GM12874 (cell line): ENCODE results near the gene WDR5.
A peak's percentile ranks its signal among the peaks of the same experiment; 100 is the strongest.

ENCODE experiments used
- TF ChIP-seq, protein P1 (sequence below): IDR thresholded peaks from 2 replicates; pipeline ENCODE4 v1.5.1; 2011; ENCODE audit warnings: low read depth, mild to moderate bottlenecking, control low read depth, low read length, moderate library complexity; ENCODE audit not compliant: insufficient read depth

The WDR5 gene

DNA sequence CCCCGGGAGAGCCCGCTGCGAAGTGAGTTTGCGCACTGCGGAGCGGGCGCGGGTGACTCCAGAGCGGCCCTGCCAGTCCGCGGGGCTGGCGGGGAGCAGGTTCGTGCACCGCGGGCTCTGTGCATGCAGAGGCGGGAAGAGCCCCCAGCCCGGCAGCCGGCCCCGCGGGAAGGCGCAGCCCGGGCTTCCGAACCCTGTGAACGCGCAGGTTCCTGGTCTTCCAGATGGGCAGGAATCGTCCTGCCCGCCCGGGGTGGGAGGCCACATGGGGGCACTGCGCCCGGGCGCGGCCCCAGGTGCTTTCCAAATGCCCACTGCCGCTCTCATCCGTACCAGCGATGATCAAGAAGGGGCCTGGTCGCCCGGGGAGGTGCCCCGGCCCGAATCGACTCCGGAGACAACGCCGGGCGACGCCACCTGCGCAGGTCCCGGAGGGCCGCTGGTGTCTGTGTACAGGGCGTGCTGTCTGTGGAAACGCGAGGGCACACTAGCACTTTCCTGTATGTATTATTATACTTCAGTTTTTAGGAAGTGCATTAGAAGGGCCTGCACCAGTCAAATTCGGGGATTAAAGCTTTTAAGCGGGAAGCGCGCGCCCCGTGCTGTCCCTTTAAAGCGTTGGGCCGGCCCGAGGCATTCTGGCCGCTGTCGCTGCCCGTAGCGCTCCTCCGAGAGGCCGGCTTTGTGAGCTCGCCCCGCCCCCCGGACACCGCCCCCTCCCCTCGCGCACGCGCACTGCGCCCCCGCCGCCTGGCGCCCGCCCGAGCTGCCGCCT is at the start of gene WDR5:
Gene WDR5, plus strand, starts transcription at position 740 of the 775 bp plus-strand sequence. CDS start 3,796 bp downstream, outside the sequence.
- TF ChIP-seq, protein P1, sequence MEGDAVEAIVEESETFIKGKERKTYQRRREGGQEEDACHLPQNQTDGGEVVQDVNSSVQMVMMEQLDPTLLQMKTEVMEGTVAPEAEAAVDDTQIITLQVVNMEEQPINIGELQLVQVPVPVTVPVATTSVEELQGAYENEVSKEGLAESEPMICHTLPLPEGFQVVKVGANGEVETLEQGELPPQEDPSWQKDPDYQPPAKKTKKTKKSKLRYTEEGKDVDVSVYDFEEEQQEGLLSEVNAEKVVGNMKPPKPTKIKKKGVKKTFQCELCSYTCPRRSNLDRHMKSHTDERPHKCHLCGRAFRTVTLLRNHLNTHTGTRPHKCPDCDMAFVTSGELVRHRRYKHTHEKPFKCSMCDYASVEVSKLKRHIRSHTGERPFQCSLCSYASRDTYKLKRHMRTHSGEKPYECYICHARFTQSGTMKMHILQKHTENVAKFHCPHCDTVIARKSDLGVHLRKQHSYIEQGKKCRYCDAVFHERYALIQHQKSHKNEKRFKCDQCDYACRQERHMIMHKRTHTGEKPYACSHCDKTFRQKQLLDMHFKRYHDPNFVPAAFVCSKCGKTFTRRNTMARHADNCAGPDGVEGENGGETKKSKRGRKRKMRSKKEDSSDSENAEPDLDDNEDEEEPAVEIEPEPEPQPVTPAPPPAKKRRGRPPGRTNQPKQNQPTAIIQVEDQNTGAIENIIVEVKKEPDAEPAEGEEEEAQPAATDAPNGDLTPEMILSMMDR = peak; percentile 38

DNA sequence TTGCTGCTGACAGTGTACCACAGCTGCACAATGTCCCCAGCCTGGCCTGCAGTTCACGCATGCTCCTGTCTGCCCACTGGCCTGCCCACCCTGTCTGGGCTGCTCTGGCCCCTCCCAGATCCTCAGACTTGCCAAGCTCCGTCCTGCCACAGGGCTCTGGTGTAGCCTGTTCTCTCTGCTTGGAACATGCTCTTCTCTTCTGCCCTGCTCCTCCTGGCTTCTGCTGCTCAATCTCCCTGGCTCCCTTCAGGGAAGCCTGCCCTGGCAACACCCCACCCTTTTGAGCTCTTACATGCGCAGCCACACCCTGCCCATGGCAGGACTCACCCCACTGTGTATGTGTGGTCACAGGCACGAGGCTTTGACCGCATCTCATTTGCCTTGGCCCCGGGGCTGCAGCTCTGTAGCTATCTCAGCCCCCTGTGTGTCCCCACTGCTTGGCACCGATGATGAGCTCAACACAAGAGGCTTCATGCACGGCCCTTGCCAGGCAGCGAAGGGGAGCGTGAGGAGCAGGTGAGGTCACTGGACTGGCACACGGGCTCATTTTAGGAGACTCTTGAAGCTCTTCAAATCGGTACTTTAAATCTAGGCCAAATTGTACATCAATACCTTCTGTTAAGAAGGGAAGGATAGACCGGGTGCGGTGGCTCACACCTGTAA is 47.7 kb upstream of the WDR5 start:
- TF ChIP-seq, protein P1 = no peak

DNA sequence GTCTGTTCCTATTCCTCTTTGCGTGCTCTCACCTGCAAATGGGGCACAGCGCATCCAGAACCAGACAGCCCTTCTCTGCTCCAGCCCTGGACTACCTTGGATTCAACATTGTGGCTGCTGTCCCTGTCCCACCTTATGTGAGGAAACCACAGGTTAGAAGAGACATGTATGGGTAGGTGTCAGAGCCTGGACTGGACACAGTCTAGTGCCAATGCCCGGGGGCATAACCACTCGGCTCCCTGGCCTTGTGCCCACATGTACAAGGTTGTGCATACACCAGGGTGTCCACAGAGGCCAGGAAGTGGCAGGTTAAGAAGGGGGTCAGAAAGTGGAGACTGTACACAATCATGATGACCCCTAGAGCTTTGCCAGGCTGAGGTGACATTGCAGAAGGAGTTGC is 45.9 kb upstream of the WDR5 start:
- TF ChIP-seq, protein P1 = no peak

DNA sequence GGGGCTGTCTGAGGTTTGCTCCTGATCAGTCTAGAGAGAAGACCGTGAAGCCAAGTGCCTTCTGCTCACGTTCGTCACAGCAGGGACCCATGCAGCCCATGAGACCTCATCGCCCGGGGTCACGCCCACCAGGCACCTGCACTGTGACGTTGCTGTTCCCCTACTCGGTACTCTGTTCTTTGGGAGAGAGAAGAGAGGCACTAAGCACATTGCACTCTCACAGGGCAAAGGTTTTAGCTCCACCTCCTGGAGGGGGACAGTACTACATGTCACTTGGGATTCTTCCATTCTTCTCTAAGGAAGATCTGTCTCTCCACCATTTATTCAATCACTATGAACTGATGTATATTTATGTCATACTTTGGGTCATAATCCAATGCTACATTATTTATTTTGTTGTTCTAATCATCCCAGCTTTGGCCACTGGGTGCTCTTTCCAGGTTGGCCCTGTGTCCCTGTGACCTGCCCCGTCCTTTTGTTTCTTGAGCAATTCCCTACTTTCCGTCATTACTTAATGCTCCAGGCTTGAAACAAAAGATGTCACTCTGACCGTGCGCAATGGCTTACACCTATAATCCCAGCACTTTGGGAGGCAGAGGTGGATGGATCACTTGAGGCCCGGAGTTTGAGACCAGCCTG is 36.6 kb upstream of the WDR5 start:
- TF ChIP-seq, protein P1 = peak; percentile 76

DNA sequence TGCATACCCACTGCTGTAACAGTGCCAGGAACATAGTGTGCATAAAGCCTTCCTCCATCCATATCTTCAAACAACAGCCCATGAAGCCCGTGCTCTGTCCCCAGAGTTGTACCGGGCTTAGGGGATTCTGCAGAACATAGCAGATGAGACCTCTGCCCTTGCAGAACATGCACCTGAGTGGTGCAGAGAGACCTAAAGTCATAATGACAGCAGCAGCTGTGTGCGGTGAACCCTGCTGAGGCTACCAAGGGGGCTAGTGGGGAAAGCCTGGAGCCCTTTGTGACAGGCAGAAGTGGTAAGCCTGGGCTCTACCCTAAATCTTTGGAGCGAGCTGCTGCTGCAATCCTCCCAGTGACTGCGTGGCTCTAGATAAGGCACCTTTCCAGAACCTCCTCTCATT is 35.8 kb upstream of the WDR5 start:
- TF ChIP-seq, protein P1 = no peak

DNA sequence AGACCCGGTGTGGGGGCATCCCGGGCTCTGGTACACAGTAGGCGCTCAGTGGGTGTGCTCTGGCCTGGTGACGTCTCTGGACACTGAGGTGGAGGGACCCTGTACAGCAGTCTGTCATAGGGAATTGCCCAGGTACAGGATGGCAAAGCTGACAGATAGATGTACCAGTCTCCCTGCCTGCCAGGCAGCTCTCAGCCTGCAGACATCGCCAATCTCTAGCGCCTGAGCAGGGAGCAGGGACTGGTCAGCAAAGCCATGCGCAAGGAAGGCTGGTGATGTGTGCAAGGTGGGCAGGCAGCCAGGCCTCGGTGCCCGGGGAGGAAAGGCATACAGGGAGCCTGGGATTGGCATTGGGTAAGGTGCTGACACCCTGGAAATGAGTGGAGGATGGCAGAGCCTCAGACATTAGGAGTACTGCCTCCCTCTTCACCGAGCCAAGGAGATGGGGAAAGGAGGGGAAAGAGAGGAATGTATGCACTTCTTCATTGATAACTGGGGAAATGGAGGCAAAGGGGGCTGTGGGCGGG is 34.2 kb upstream of the WDR5 start:
- TF ChIP-seq, protein P1 = no peak

DNA sequence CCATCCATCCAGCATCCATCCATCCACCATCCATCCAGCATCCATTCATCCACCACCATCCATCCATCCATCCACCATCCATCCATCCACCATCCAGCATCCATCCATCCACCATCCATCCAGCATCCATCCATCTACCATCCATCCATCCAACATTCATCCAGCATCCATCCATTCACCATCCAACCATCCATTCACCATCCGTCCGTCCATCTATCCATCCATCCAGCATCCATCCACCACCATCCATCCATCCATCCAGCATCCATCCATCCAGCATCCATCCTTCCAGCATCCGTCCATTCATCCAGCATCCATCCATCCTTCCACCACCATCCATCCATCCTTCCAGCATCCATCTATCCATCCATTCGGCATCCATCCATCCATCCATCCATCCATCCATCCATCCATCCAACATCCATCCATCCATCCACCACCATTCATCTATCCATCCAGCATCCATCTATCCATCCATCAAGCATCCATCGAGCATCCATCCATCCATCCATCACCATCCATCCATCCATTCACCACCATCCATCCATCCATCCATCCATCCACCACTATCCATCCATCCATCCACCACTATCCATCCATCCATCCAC is 32.4 kb upstream of the WDR5 start:
- TF ChIP-seq, protein P1 = no peak
